HG03095 (cell line): Measurements from ENCODE around the gene MAMLD1.

ENCODE experiments used
- ATAC-seq: cut with Tn5 transposase; IDR thresholded peaks from one replicate; pipeline ENCODE4 v1.9.1; 2021; ENCODE audit warnings: moderate library complexity; ENCODE audit not compliant: unreplicated experiment

MAMLD1 gene

DNA sequence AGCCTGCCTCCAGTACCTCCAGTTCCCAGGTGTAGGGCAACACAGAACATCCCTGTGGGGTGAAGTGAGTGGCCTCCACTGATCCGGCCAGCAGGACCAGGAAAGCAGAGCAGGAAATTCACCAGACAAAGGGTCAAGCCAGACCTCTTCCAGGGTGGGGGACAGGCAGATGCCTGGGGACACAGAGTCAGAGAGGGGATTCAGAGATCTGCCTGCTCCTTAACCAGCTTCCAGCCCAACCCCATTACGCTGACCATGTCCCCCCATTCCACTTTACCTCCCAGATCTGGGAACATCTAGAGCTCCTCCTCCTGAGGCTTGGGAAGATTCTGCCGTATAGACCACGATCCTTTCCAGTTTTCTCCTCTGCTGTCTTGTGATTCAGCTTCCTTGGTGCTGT lies 132.4 kb downstream of the MAMLD1 start:
- no peak for ATAC-seq

- no peak for ATAC-seq
Measured at GRCh38 chrX:150499240-150499639, 136.1 kb downstream of the MAMLD1 start.

- ATAC-seq: no peak
Measured at GRCh38 chrX:150502091-150502490, 139.0 kb downstream of the MAMLD1 start.

- no peak for ATAC-seq
Measured at GRCh38 chrX:150502979-150503897, 140.1 kb downstream of the MAMLD1 start.

- no peak for ATAC-seq
Measured at GRCh38 chrX:150503898-150504219, 140.7 kb downstream of the MAMLD1 start.

DNA sequence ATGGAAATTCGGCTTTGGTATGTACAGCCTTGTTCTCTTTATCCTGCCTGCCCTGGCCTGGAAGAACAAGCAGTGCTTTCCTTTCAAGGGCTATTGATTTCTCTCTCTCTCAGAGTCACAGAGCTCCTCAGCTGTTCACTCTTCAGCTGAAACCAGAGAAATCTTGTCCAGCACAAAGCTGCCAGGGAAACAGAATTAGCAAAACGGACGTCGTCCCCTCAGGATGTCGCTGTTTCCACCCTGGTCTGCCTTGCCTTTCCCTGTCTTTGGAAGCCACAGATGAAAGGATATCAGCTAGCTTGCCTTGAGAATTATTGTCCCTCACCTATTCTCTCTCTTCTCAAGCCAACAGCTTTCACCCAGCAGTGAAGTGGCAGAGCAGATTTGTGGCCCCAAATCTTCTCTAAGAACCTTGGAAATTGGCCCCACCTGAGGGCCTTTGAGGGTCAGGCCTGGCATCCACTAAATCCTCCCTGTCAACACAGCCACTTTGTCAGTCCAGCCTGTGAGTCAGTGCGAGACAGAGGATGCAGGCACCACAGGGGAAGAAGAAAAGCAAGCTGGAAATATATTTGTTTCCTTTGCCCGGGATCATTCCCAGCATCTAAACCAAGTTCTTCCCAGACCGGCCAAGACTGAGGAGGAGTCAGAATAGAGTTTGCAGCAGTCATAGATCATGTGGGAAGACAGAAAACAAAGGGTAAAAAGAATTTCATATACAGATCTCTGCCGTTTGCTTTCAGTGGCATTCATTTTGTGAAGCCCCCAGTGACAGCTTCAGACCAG lies 141.5 kb downstream of the MAMLD1 start:
- ATAC-seq: no peak

DNA sequence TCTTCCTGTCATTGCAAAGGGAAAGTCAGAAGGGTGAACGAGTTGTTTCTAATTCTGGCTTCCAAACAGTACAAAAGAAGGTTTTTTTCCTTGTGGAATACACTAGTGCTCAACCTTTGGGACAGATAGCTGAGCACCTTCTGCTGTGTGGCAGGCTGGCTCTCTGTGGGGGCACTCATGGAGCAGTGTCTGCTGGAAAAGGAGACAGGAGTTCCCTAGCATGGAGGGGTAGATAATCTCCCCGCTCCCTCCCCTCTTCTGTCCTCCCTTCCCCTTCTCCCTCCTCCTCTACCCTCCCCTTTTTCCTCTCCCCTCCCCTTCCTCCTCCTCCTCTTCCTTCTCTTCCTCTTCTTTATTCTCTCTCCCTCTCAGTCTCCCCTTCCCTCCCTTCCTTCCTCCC lies 142.9 kb downstream of the MAMLD1 start:
- ATAC-seq: no peak

DNA sequence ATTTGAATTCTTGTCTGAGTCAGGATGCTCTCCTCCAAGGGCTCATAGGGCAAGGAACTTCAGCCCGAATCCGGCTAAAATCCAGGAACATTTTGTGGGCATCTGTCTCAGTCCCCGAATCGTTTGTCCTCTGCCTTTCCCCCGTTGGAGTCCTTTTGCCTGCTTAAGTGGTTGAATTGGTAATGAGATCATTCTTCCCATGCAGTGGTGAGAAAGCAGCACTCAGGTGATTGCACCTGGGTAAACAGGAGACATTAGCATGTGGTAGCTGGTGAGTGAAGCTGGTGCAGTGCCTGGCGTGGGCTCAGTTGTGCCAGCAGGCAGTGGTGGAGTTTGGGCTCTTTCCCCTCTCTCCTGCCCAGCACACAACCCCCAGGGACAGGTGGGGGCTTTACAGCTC lies 143.4 kb downstream of the MAMLD1 start:
- ATAC-seq: no peak

DNA sequence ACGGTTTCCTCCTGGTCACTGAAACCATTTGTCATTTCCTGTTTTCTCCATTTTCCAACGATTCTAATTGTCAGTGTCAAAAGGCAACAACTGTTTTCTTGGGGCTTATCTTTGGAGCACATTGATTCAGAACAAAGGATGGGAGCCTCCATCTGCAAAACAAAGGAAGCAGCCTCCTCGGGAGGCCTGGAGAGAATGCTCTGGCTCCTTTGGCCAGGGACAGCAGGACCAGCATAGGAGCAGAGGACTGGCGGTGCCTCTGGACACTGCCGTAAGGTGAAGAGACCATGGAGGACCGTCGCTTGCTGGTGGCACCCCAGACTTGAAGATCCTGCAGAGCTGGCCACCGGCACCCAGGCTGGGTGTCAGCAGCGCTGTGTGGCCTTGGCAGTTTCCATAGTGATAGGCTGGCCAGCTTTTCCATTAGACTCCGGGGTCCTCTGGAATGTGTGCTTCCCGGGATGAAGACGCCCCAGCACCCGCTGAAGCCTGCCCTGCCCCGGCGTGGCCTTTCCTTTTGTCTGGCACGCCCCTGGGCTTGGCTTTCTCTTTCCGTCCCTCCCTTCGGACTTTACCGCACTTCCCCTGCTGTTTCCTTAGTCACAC lies 144.2 kb downstream of the MAMLD1 start:
- no peak for ATAC-seq

GRCh38 chrX:150508018-150508417 lies 144.9 kb downstream of the MAMLD1 start:
- ATAC-seq: no peak

DNA sequence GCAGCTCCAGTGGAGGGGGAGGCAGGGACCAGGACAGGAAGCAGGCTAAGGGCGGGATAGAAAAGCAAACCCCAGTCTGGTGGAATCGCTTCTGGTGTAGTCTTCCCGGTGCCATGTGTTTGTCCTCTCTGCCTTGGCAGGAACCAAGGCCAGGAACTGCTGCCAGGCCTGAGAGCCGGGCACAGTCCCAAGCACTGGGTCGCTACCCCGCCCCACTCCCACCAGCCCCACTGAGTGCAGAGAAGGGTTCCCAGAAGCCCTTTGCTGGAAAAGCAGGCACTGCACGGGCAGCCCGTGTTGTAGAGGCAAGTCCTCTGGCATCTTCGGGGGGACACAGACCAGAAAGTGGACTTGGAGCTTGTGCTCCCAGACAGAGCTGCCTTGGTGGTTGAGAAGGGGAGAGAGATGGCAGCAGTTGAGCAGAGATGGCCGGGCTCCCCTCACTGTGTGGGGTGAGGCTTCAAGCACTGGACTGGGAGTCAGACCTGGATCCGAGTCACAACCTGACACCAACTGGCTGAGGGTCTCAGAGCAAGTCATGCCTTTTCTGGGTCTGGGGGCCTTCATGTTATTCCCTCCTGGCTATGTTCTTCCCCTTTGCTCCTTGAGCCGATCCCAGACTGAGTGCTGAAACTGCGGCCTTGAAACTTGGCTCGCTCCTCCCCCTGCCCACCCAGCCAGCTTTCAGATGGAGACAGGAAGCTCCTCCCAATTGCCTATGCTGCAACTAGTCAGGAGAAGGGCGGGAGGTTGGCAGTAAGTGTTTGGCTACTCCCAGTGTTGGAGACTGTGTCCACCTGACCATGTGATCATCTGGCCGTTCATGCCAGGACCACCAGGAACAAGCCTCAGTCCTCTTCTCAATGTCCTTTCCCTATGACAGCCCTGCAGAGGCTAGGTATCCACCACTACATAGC lies 145.6 kb downstream of the MAMLD1 start:
- no peak for ATAC-seq

GRCh38 chrX:150509703-150510102 lies 146.6 kb downstream of the MAMLD1 start:
- no peak for ATAC-seq

- ATAC-seq: no peak
Measured at GRCh38 chrX:150512461-150512901, 149.4 kb downstream of the MAMLD1 start.

GRCh38 chrX:150513544-150513943 lies 150.4 kb downstream of the MAMLD1 start:
- no peak for ATAC-seq

DNA sequence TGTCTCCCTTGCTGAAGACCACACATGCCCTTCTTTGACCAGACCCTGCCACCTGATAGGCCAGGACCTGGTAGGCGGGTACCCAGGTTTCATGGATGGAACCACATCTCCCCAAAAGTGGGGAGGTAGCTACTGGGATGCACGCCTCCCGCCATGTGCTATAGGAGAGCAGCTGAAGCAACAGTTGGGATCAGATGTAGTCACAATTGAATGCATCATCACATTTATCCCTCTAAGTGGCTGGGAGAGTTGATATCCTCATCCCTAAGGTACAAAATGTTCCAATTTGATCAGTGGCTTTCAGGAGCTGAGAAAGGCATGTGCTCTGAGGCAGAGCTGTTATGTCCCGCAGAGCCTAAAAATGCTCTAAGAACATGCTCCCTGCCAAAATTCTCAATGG lies 151.3 kb downstream of the MAMLD1 start:
- no peak for ATAC-seq

GRCh38 chrX:150515801-150516200 lies 152.7 kb downstream of the MAMLD1 start:
- no peak for ATAC-seq

GRCh38 chrX:150517303-150517910 lies 154.3 kb downstream of the MAMLD1 start:
- no peak for ATAC-seq

- ATAC-seq: no peak
Measured at GRCh38 chrX:150522494-150522893, 159.4 kb downstream of the MAMLD1 start.

GRCh38 chrX:150525061-150525919 lies 162.2 kb downstream of the MAMLD1 start:
- no peak for ATAC-seq
